K562 (cell line): ENCODE results near the gene SYPL2. TPM values are rescaled to one million over a fixed set of nuclear protein-coding genes. Genes with fewer than 3 reads are reported as not detected.

ENCODE experiments used
- CUX1 ChIP-seq: fragments of 200-800 bp; sonication (Bioruptor generic); IDR thresholded peaks from 2 replicates; pipeline ENCODE4 v1.6.1; 2016; ENCODE audit warnings: missing genetic modification characterization, missing compliant biosample characterization
- KAT7 ChIP-seq: sonication (generic); formaldehyde crosslinking; IDR thresholded peaks from 2 replicates; pipeline ENCODE4 v1.8.0; 2022; ENCODE audit warnings: missing genetic modification reagents, mild to moderate bottlenecking, borderline replicate concordance
- KLF10 ChIP-seq: fragments of 250-450 bp; sonication (Bioruptor Pico); IDR thresholded peaks from 2 replicates; pipeline ENCODE4 v1.6.1; 2021; ENCODE audit warnings: matching md5 sums
- MAFK ChIP-seq: IDR thresholded peaks from 2 replicates; pipeline ENCODE4 v1.6.1; 2011; ENCODE audit warnings: low read length, improper control_type of control experiment
- MYBL2 ChIP-seq, 2 experiments: fragments of 450-650 bp in 1 of 2; sonication (generic) in 1 of 2; formaldehyde crosslinking in 1 of 2; IDR thresholded peaks; 2 replicates each; pipeline versions ENCODE4 v1.6.1 to v1.8.1; 2017 to 2022; ENCODE audit warnings: borderline replicate concordance in 1 of 2, inconsistent platforms in 1 of 2, low read depth in 1 of 2, mild to moderate bottlenecking in 1 of 2, missing genetic modification reagents in 1 of 2, moderate library complexity in 1 of 2
- POU5F1 ChIP-seq: fragments of 150-350 bp; IDR thresholded peaks from 2 replicates; pipeline ENCODE4 v1.6.1; 2014; ENCODE audit warnings: borderline replicate concordance, low read length, low read depth, mild to moderate bottlenecking; ENCODE audit not compliant: partially characterized antibody
- RBM15 ChIP-seq: fragments of 200-400 bp; formaldehyde crosslinking; IDR thresholded peaks from 2 replicates; pipeline ENCODE4 v1.6.1; 2018; ENCODE audit warnings: mild to moderate bottlenecking, low read length, moderate library complexity; ENCODE audit not compliant: insufficient read depth
- SREBF1 ChIP-seq: fragments of 150-350 bp; IDR thresholded peaks from 2 replicates; pipeline ENCODE4 v1.6.1; 2014; ENCODE audit warnings: antibody characterized with exemption, low read depth, low read length, borderline replicate concordance
- ZNF134 ChIP-seq: fragments of 250-450 bp; sonication (Bioruptor Pico); conservative IDR thresholded peaks from 2 replicates; pipeline ENCODE4 v1.4.0; 2020
- ZNF277 ChIP-seq: fragments of 250-450 bp; sonication (Bioruptor Pico); IDR thresholded peaks from 2 replicates; pipeline ENCODE4 v1.8.0; 2022; ENCODE audit warnings: inconsistent platforms, mild to moderate bottlenecking, moderate library complexity, borderline replicate concordance
- ZNF347 ChIP-seq: fragments of 450-650 bp; formaldehyde crosslinking; IDR thresholded peaks from 2 replicates; pipeline ENCODE4 v1.4.0; 2020; ENCODE audit warnings: low read depth, mild to moderate bottlenecking, moderate library complexity
- ZNF778 ChIP-seq: fragments of 450-650 bp; formaldehyde crosslinking; IDR thresholded peaks from 2 replicates; pipeline ENCODE4 v1.4.0; 2020; ENCODE audit warnings: mild to moderate bottlenecking, moderate library complexity
- polyA plus RNA-seq, 8 experiments: library from polyadenylated mRNA; depleted of rRNA in 4 of 8; stranded (reverse) in 5 of 8; unstranded in 3 of 8; fragments of >200 nt; fragmentation: Nextera tagmentation in 2 of 8; fragmentation: Illumina TruSeq in 1 of 8; extraction: Ambion mirVana in 2 of 8; extraction: Trizol in 1 of 8; gene quantifications; 2 replicates each; pipeline versions ENCODE4 v1.2.1 to v1.2.3, GENCODE V29; 2011 to 2014; ENCODE audit warnings: inconsistent platforms in 1 of 8, missing spikeins in 1 of 8
- total RNA-seq, 7 experiments: library from RNA; depleted of rRNA in 6 of 7; stranded (reverse); fragments of >200 nt in 6 of 7; fragmentation: Illumina TruSeq in 2 of 7; extraction: Trizol in 2 of 7; gene quantifications; 2 replicates each; pipeline versions ENCODE4 v1.2.1 to v1.2.3, GENCODE V29; 2011 to 2021; ENCODE audit warnings: low replicate concordance in 1 of 7

Gene SYPL2
- total and polyA plus RNA-seq, 9 of the 15 experiments (the other 6 are each of a cell fraction or from before 2014, with no cell fraction given) = 0.03 to 0.20 (median 0.07) TPM; not detected in 2

GRCh38 chr1:109426281-109427170, 39.8 kb upstream of the SYPL2 start, which contains the start of gene PSMA5 (continued):
- TF ChIP-seq ZNF277 (CRISPR knock-in tag) = no peak
- no peak for TF ChIP-seq CUX1 (CRISPR knock-in tag)
- TF ChIP-seq ZNF134 (CRISPR knock-in tag) = no peak
- no peak for TF ChIP-seq ZNF778 (CRISPR knock-in tag)
- no peak for TF ChIP-seq POU5F1
- no peak; the same call in 1 of the 2 replicates for TF ChIP-seq KAT7 (CRISPR knock-in tag)
- no peak for TF ChIP-seq ZNF347 (CRISPR knock-in tag)
- TF ChIP-seq RBM15 = no peak
- no peak for TF ChIP-seq KLF10 (CRISPR knock-in tag)
- TF ChIP-seq MAFK = no peak
- peak; percentile 69; the same call in 1 of the 2 replicates for TF ChIP-seq SREBF1
- TF ChIP-seq MYBL2 (IDR thresholded peaks at IDR 0.05; ENCODE audit: low read depth) = no peak
- TF ChIP-seq MYBL2 (CRISPR knock-in tag; IDR thresholded peaks at IDR 0.05; ENCODE audit: borderline replicate concordance) = no peak
